HCT116 (cell line): ENCODE data around the gene TMCO4. TPM values are rescaled to one million over a fixed set of nuclear protein-coding genes. Genes with fewer than 3 reads are reported as not detected.

Source experiments
- ATAC-seq: fragments of 200-7000 bp; cut with Tn5 transposase; 2 replicates; pipeline ENCODE4 v1.9.1; 2020; ENCODE audit warnings: mild to moderate bottlenecking, moderate library complexity
- BruUV-seq: library from RNA; stranded (reverse); fragments of 400-500 nt; replicated peaks from 2 replicates; lab custom pipeline; 2021; lab: Mats Ljungman, UMichigan
- CTCF ChIA-PET: fragments of 300-600 bp; sonication (Branson Sonifier 250); formaldehyde crosslinking; loops from one replicate; lab custom pipeline; 2021; ENCODE audit warnings: antibody characterized with exemption; lab: Charles Lee
- POLR2A ChIA-PET: fragments of 300-600, 350-600 bp; sonication (Branson Sonifier 250); formaldehyde crosslinking; loops from one replicate; lab custom pipeline; 2021; ENCODE audit warnings: antibody characterized with exemption; lab: Charles Lee
- RAD21 ChIA-PET, 2 experiments: fragments of 300-600 bp; sonication (Branson Sonifier 250); formaldehyde crosslinking; loops; one replicate each; lab custom pipeline; 2023; ENCODE audit warnings: low total read pairs in 2 of 2; ENCODE audit not compliant: uncharacterized antibody in 2 of 2, unreplicated experiment in 2 of 2, low non-redundant PET in 1 of 2; lab: Charles Lee
- DNase-seq: peaks from one replicate; pipeline ENCODE4 v3.0.0-alpha.2; 2010; ENCODE audit warnings: low read depth, low spot score
- H2AFZ ChIP-seq: fragments of 200-600 bp; shearing (Covaris generic), sonication (generic); 2 replicates; pipeline ENCODE4 v1.6.1; 2017; ENCODE audit warnings: low read depth, mixed run types, mixed read lengths, antibody characterized with exemption, low read length; ENCODE audit not compliant: poor library complexity, severe bottlenecking
- H3K27ac ChIP-seq: 2 replicates; pipeline ENCODE4 v1.5.1; 2012; ENCODE audit warnings: low read depth, low read length
- H3K27me3 ChIP-seq: fragments of 200-600 bp; sonication (generic); 2 replicates; pipeline ENCODE4 v1.6.1; 2016; ENCODE audit warnings: mixed run types, low read length, mixed read lengths; ENCODE audit not compliant: insufficient read depth
- H3K36me3 ChIP-seq, 2 experiments: fragments of 200-500 bp in 1 of 2; fragments of 200-600 bp in 1 of 2; sonication (Bioruptor generic) in 1 of 2; sonication (generic) in 1 of 2; 2 replicates each; pipeline versions ENCODE4 v1.5.1 to v1.6.1; 2014 to 2016; ENCODE audit warnings: low read length in 2 of 2, inconsistent platforms in 1 of 2, mixed read lengths in 1 of 2, mixed run types in 1 of 2; ENCODE audit not compliant: insufficient read depth in 2 of 2, control insufficient read depth in 1 of 2
- H3K4me1 ChIP-seq, 2 experiments: fragments of 200-600 bp in 1 of 2; sonication (generic) in 1 of 2; 2 replicates each; pipeline versions ENCODE4 v1.5.1 to v1.6.1; 2012 to 2017; ENCODE audit warnings: low read length in 2 of 2, inconsistent platforms in 1 of 2, mild to moderate bottlenecking in 1 of 2, mixed read lengths in 1 of 2, mixed run types in 1 of 2, moderate library complexity in 1 of 2; ENCODE audit not compliant: insufficient read depth in 2 of 2, control insufficient read depth in 1 of 2
- H3K4me2 ChIP-seq: fragments of 200-600 bp; sonication (generic); 2 replicates; pipeline ENCODE4 v1.6.1; 2017; ENCODE audit warnings: mixed run types, low read length, mixed read lengths
- H3K4me3 ChIP-seq, 2 experiments: fragments of 200-600 bp in 1 of 2; sonication (generic) in 1 of 2; replicated peaks in 1 of 2; 2 replicates each; pipeline ENCODE4 v1.5.1; 2011 to 2016; ENCODE audit warnings: low read length in 2 of 2, control low read depth in 1 of 2, low read depth in 1 of 2, mild to moderate bottlenecking in 1 of 2, mixed read lengths in 1 of 2, mixed run types in 1 of 2
- H3K79me2 ChIP-seq: fragments of 200-600 bp; sonication (generic); 2 replicates; pipeline ENCODE4 v1.6.1; 2017; ENCODE audit warnings: mild to moderate bottlenecking, mixed run types, low read length, moderate library complexity, mixed read lengths; ENCODE audit not compliant: insufficient read depth
- H3K9ac ChIP-seq: fragments of 200-600 bp; sonication (generic); 2 replicates; pipeline ENCODE4 v1.6.1; 2016; ENCODE audit warnings: low read length, mixed read lengths
- H3K9me2 ChIP-seq: fragments of 200-600 bp; sonication (generic), shearing (Covaris generic); 2 replicates; pipeline ENCODE4 v1.6.1; 2017; ENCODE audit warnings: mixed run types, mild to moderate bottlenecking, moderate library complexity; ENCODE audit not compliant: insufficient read depth
- H3K9me3 ChIP-seq, 2 experiments: fragments of 200-500 bp in 1 of 2; fragments of 200-600 bp in 1 of 2; sonication (Bioruptor generic) in 1 of 2; sonication (generic) in 1 of 2; 2 replicates each; pipeline ENCODE4 v1.6.1; 2014 to 2017; ENCODE audit warnings: low read length in 2 of 2, mixed read lengths in 2 of 2, inconsistent platforms in 1 of 2, low read depth in 1 of 2, mild to moderate bottlenecking in 1 of 2, mixed run types in 1 of 2, moderate library complexity in 1 of 2; ENCODE audit not compliant: control insufficient read depth in 1 of 2, insufficient read depth in 1 of 2
- H4K20me1 ChIP-seq: fragments of 200-600 bp; sonication (generic), shearing (Covaris generic); 2 replicates; pipeline ENCODE4 v1.6.1; 2017; ENCODE audit warnings: mixed run types, mild to moderate bottlenecking, moderate library complexity; ENCODE audit not compliant: insufficient read depth
- ATF3 ChIP-seq: IDR thresholded peaks from 2 replicates; pipeline ENCODE4 v1.6.1; 2012
- ELF1 ChIP-seq: IDR thresholded peaks from 2 replicates; pipeline ENCODE4 v1.6.1; 2012; ENCODE audit warnings: low read depth, borderline replicate concordance
- POLR2A ChIP-seq: IDR thresholded peaks from 2 replicates; pipeline ENCODE4 v1.7.0; 2011; ENCODE audit warnings: borderline replicate concordance; ENCODE audit not compliant: insufficient read depth, insufficient read length; ENCODE audit errors: extremely low read depth
- SIN3A ChIP-seq: IDR thresholded peaks from 2 replicates; pipeline ENCODE4 v1.6.1; 2012; ENCODE audit warnings: low read depth
- SRF ChIP-seq: IDR thresholded peaks from 2 replicates; pipeline ENCODE4 v1.6.1; 2012; ENCODE audit warnings: low read depth
- TCF7L2 ChIP-seq: IDR thresholded peaks from 2 replicates; pipeline ENCODE4 v1.7.0; 2011; ENCODE audit warnings: borderline replicate concordance, inconsistent platforms; ENCODE audit not compliant: insufficient read depth, insufficient read length; ENCODE audit errors: extremely low read depth
- intact Hi-C: fragments of 100-400 bp; cut with micrococcal nuclease; formaldehyde crosslinking; loops from 2 replicates; pipeline ENCODE4 v1.10.0; 2022
- total RNA-seq: library from RNA; stranded (reverse); gene quantifications from one replicate; pipeline ENCODE4 v1.2.1, GENCODE V29; 2021; ENCODE audit not compliant: unreplicated experiment

Gene TMCO4
- total RNA-seq, 1 experiment from 2014 or later = 12.7 TPM

GRCh38 chr1:19804831-19805251 lies 5.1 kb upstream of the TMCO4 start:
- no peaks in the 10 kb centered on the region for H3K9me2 ChIP-seq
- no peak overlapping the region for H2AFZ ChIP-seq
- no peaks in the 10 kb centered on the region for H4K20me1 ChIP-seq
- H3K27ac ChIP-seq = no peak overlapping the region
- H3K9ac ChIP-seq = no peak overlapping the region
- no peak for ATAC-seq
- no peak for DNase-seq
- no peaks in the 10 kb centered on the region for H3K27me3 ChIP-seq
- H3K36me3 ChIP-seq = no peaks in the 10 kb centered on the region
- no peak overlapping the region for H3K4me2 ChIP-seq
- H3K4me3 ChIP-seq = no peak overlapping the region
- no TSS peak for BruUV-seq
- no peaks in the 10 kb centered on the region for H3K79me2 ChIP-seq
- ChIA-PET RAD21 (no interaction called here), POLR2A (no interaction called here), CTCF (no interaction called here)
- intact Hi-C loops = no loop called here
- TF ChIP-seq SIN3A = no peak
- no peak for TF ChIP-seq ELF1
- no peak for TF ChIP-seq POLR2A
- no peak for TF ChIP-seq TCF7L2
- no peaks in the 10 kb centered on the region for H3K9me3 ChIP-seq
- peaks cover 10 to 14% of the 10 kb centered on the region in 2 experiments; a peak in 3 of 4 replicates for H3K4me1 ChIP-seq

GRCh38 chr1:19802269-19802668 lies 2.6 kb upstream of the TMCO4 start:
- intact Hi-C loops = no loop called here
- Histone ChIP-seq H3K4me1 (peaks cover 15 to 25% of the 10 kb centered on the region in 2 experiments), H3K79me2 (no peaks in the 10 kb centered on the region), H3K9me2 (no peaks in the 10 kb centered on the region), H3K27ac (no peak overlapping the region), H4K20me1 (no peaks in the 10 kb centered on the region), H3K27me3 (no peaks in the 10 kb centered on the region), H3K9ac (no peak overlapping the region), H3K9me3 (no peaks in the 10 kb centered on the region), H3K36me3 (no peaks in the 10 kb centered on the region)
- ATAC-seq (no peak), DNase-seq (no peak)
- TF ChIP-seq ATF3 = no peak
- TF ChIP-seq SRF = no peak
- TF ChIP-seq, all 23 proteins: peak for 0
- BruUV-seq = no TSS peak
- ChIA-PET RAD21 (no interaction called here), POLR2A (no interaction called here), CTCF (no interaction called here)
- Histone ChIP-seq H3K4me2 (no peak overlapping the region), H2AFZ (no peak overlapping the region), H3K4me3 (no peak overlapping the region)
